ENCODE measurements around the gene PXYLP1. TPM values are rescaled to one million over a fixed set of nuclear protein-coding genes. Genes with fewer than 3 reads are reported as not detected.

PXYLP1 gene
- total RNA-seq, 1 experiment from 2014 or later, result 6.2 TPM

- Histone ChIP-seq H3K9ac (ENCODE audit: low read length) (no peak overlapping the region), H4K20me1 (ENCODE audit: low read length) (no peaks in the 10 kb centered on the region), H3K4me2 (ENCODE audit: low read length) (no peak overlapping the region), H2AFZ (ENCODE audit: low read length) (no peak overlapping the region), H3K4me3 (ENCODE audit: low read length) (no peak overlapping the region), H3K9me2 (replicated peaks; ENCODE audit: low read length) (no peaks in the 10 kb centered on the region), H3K27me3 (ENCODE audit: low read length) (no peaks in the 10 kb centered on the region), H3K27ac (ENCODE audit: low read length) (no peak overlapping the region), H3K9me3 (ENCODE audit: low read length) (no peaks in the 10 kb centered on the region), H3F3A (ENCODE audit: low read length, unreplicated experiment) (no peaks in the 10 kb centered on the region), H3K36me3 (ENCODE audit: low read depth, low read length) (no peaks in the 10 kb centered on the region), H3K79me2 (ENCODE audit: low read length) (no peaks in the 10 kb centered on the region), H3K4me1 (ENCODE audit: insufficient read depth, low read length) (no peaks in the 10 kb centered on the region)
- ChIA-PET POLR2A (ENCODE audit: unreplicated experiment) (no interaction called here), CTCF (no interaction called here)
- intact Hi-C loops (cut with micrococcal nuclease), result no loop called here
- no peak for DNase-seq
- TF ChIP-seq EZH2 (IDR thresholded peaks at IDR 0.05; ENCODE audit: low read length, unreplicated experiment) (no peak), CTCF (conservative IDR thresholded peaks at IDR 0.05; ENCODE audit: low read depth, low read length) (no peak), EZH2phosphoT487 (IDR thresholded peaks at IDR 0.05; ENCODE audit: borderline replicate concordance, low read length) (no peak)
- ATAC-seq, result no peak
- no TSS peak for BruUV-seq (replicated peaks)
Measured at GRCh38 chr3:141212101-141212500, 19.5 kb upstream of the PXYLP1 start.

- H4K20me1 ChIP-seq (ENCODE audit: low read length), result no peaks in the 10 kb centered on the region
- H3K9me3 ChIP-seq (ENCODE audit: low read length), result no peaks in the 10 kb centered on the region
- ChIA-PET POLR2A (ENCODE audit: unreplicated experiment) (no interaction called here), CTCF (no interaction called here)
- H3K4me3 ChIP-seq (ENCODE audit: low read length), result no peak overlapping the region
- no peaks in the 10 kb centered on the region for H3K4me1 ChIP-seq (ENCODE audit: insufficient read depth, low read length)
- no peak overlapping the region for H3K9ac ChIP-seq (ENCODE audit: low read length)
- no peaks in the 10 kb centered on the region for H3F3A ChIP-seq (ENCODE audit: low read length, unreplicated experiment)
- no peak overlapping the region for H2AFZ ChIP-seq (ENCODE audit: low read length)
- no TSS peak for BruUV-seq (replicated peaks)
- H3K27ac ChIP-seq (ENCODE audit: low read length), result no peak overlapping the region
- DNase-seq (no peak), ATAC-seq (no peak)
- TF ChIP-seq EZH2 (IDR thresholded peaks at IDR 0.05; ENCODE audit: low read length, unreplicated experiment), result no peak
- no peak for TF ChIP-seq EZH2phosphoT487 (IDR thresholded peaks at IDR 0.05; ENCODE audit: borderline replicate concordance, low read length)
- TF ChIP-seq CTCF (conservative IDR thresholded peaks at IDR 0.05; ENCODE audit: low read depth, low read length), result no peak
- H3K36me3 ChIP-seq (ENCODE audit: low read depth, low read length), result no peaks in the 10 kb centered on the region
- H3K27me3 ChIP-seq (ENCODE audit: low read length), result no peaks in the 10 kb centered on the region
- intact Hi-C loops (cut with micrococcal nuclease), result no loop called here
- H3K9me2 ChIP-seq (replicated peaks; ENCODE audit: low read length), result no peaks in the 10 kb centered on the region
- no peak overlapping the region for H3K4me2 ChIP-seq (ENCODE audit: low read length)
- H3K79me2 ChIP-seq (ENCODE audit: low read length), result no peaks in the 10 kb centered on the region
Measured at GRCh38 chr3:141212555-141212954, 19.1 kb upstream of the PXYLP1 start.

- no peaks in the 10 kb centered on the region for H3K9me3 ChIP-seq (ENCODE audit: low read length)
- no peaks in the 10 kb centered on the region for H3K27me3 ChIP-seq (ENCODE audit: low read length)
- H3K4me3 ChIP-seq (ENCODE audit: low read length), result no peak overlapping the region
- H3K9ac ChIP-seq (ENCODE audit: low read length), result no peak overlapping the region
- no peaks in the 10 kb centered on the region for H4K20me1 ChIP-seq (ENCODE audit: low read length)
- H3F3A ChIP-seq (ENCODE audit: low read length, unreplicated experiment), result no peaks in the 10 kb centered on the region
- H3K79me2 ChIP-seq (ENCODE audit: low read length), result no peaks in the 10 kb centered on the region
- ChIA-PET CTCF (no interaction called here), POLR2A (ENCODE audit: unreplicated experiment) (no interaction called here)
- no peak overlapping the region for H2AFZ ChIP-seq (ENCODE audit: low read length)
- no peak overlapping the region for H3K4me2 ChIP-seq (ENCODE audit: low read length)
- H3K36me3 ChIP-seq (ENCODE audit: low read depth, low read length), result no peaks in the 10 kb centered on the region
- ATAC-seq, result no peak
- intact Hi-C loops (cut with micrococcal nuclease), result no loop called here
- no peaks in the 10 kb centered on the region for H3K9me2 ChIP-seq (replicated peaks; ENCODE audit: low read length)
- TF ChIP-seq CTCF (conservative IDR thresholded peaks at IDR 0.05; ENCODE audit: low read depth, low read length) (no peak), EZH2phosphoT487 (IDR thresholded peaks at IDR 0.05; ENCODE audit: borderline replicate concordance, low read length) (no peak), EZH2 (IDR thresholded peaks at IDR 0.05; ENCODE audit: low read length, unreplicated experiment) (no peak)
- H3K27ac ChIP-seq (ENCODE audit: low read length), result no peak overlapping the region
- H3K4me1 ChIP-seq (ENCODE audit: insufficient read depth, low read length), result no peaks in the 10 kb centered on the region
- DNase-seq, result no peak
- no TSS peak for BruUV-seq (replicated peaks)
Measured at GRCh38 chr3:141216975-141217374, 14.7 kb upstream of the PXYLP1 start.
